HL-60 (cell line): ENCODE data around the gene RAI1.

ENCODE experiments used
- CTCF ChIP-seq: IDR thresholded peaks from one replicate; pipeline ENCODE4 v1.5.1; 2011; ENCODE audit warnings: low read length, control low read depth, inconsistent platforms; ENCODE audit not compliant: insufficient read depth
- GABPA ChIP-seq: IDR thresholded peaks from 2 replicates; pipeline ENCODE4 v1.6.1; 2012; ENCODE audit warnings: low read depth
- POLR2AphosphoS5 ChIP-seq: IDR thresholded peaks from 2 replicates; pipeline ENCODE4 v1.6.1; 2012; ENCODE audit warnings: low read depth
- SPI1 ChIP-seq: IDR thresholded peaks from 2 replicates; pipeline ENCODE4 v1.6.1; 2012; ENCODE audit warnings: low read depth, mild to moderate bottlenecking, borderline replicate concordance
- TF ChIP-seq, protein P1 (sequence below): IDR thresholded peaks from 2 replicates; pipeline ENCODE4 v1.6.1; 2012; ENCODE audit warnings: low read depth; ENCODE audit not compliant: insufficient replicate concordance

- TF ChIP-seq POLR2AphosphoS5 = no peak
- TF ChIP-seq CTCF = no peak
- TF ChIP-seq GABPA = no peak
- TF ChIP-seq, protein P1, sequence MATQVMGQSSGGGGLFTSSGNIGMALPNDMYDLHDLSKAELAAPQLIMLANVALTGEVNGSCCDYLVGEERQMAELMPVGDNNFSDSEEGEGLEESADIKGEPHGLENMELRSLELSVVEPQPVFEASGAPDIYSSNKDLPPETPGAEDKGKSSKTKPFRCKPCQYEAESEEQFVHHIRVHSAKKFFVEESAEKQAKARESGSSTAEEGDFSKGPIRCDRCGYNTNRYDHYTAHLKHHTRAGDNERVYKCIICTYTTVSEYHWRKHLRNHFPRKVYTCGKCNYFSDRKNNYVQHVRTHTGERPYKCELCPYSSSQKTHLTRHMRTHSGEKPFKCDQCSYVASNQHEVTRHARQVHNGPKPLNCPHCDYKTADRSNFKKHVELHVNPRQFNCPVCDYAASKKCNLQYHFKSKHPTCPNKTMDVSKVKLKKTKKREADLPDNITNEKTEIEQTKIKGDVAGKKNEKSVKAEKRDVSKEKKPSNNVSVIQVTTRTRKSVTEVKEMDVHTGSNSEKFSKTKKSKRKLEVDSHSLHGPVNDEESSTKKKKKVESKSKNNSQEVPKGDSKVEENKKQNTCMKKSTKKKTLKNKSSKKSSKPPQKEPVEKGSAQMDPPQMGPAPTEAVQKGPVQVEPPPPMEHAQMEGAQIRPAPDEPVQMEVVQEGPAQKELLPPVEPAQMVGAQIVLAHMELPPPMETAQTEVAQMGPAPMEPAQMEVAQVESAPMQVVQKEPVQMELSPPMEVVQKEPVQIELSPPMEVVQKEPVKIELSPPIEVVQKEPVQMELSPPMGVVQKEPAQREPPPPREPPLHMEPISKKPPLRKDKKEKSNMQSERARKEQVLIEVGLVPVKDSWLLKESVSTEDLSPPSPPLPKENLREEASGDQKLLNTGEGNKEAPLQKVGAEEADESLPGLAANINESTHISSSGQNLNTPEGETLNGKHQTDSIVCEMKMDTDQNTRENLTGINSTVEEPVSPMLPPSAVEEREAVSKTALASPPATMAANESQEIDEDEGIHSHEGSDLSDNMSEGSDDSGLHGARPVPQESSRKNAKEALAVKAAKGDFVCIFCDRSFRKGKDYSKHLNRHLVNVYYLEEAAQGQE = no peak
- TF ChIP-seq SPI1 = no peak
These were observed 17.2 kb upstream of the RAI1 start for GRCh38 chr17:17664064-17664452.
